ENCODE data around the gene WNT9A. TPM values are rescaled to one million over a fixed set of nuclear protein-coding genes. Genes with fewer than 3 reads are reported as not detected.

Gene WNT9A
- total RNA-seq, 1 experiment from 2014 or later = 0.37 TPM

- no peak for DNase-seq (ENCODE audit: low spot score)
These were observed 6.6 kb upstream of the WNT9A start for GRCh38 chr1:227954163-227954850.

GRCh38 chr1:227953022-227953412 lies 5.3 kb upstream of the WNT9A start:
- DNase-seq (ENCODE audit: low spot score) = no peak

GRCh38 chr1:227952374-227953021 lies 4.8 kb upstream of the WNT9A start:
- DNase-seq (ENCODE audit: low spot score) = no peak

DNA sequence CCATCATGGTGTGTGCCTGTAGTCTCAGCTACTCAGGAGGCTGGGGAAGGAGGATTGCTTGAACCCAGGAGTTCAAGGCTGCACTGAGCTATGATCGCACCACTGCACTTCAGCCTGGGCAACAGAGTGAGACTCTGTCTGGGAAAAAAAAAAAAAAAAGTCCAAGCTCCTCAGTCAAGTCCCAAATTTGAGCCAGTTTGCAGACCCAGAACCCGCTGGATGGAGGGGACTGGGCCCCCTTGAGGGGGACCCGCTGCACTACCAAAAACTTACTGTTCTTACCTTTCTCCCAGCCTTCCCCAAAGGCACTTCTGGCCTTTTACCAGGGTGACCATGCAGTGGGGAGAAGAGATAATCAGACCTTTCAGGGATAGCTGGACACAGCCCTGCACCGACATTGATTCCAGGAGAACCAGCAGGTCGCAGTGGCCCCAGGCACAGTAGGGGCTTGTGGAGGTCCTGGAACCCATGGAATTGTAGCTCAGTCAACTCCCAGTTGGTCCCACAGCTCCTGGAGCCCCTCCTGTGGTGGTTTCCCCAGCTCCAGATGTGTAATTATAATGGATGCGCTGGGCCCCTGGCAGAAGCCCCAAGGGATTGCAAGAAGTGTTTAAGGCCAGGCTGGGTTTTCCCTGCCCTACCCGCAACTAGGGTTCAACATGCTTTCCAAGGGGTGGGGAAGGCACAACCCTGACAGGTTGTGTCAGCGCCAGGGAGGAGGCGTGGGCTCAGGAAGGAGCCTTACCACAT lies 4.1 kb upstream of the WNT9A start:
- no peak for DNase-seq (ENCODE audit: low spot score)

DNA sequence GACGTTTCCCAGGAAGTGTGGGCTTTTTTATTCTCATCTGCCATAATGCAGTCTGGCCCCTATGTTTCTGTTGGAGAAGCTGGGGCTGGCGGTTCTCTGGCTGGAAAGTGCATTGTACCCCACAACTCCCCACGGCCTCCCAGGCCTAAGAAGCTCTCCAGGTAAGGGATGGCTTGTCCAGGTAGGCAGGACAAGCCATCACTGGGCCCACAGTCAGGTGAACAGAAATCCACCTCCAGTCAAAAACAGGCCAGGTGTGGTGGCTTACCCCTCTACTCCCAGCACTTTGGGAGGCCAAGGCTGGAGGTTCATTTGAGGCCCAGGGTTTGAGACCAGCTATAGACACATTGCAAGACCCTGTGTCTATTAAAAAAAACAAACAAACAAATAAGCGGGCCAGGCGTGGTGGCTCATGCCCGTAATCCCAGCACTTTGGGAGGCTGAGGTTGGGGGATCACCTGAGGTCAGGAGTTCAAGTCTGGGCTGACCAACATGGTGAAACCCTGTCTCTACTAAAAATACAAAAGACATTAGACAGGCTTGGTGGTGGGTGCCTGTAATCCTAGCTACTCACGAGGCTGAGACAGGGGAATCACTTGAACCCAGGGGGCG lies 3.1 kb upstream of the WNT9A start:
- no peak for DNase-seq (ENCODE audit: low spot score)

DNA sequence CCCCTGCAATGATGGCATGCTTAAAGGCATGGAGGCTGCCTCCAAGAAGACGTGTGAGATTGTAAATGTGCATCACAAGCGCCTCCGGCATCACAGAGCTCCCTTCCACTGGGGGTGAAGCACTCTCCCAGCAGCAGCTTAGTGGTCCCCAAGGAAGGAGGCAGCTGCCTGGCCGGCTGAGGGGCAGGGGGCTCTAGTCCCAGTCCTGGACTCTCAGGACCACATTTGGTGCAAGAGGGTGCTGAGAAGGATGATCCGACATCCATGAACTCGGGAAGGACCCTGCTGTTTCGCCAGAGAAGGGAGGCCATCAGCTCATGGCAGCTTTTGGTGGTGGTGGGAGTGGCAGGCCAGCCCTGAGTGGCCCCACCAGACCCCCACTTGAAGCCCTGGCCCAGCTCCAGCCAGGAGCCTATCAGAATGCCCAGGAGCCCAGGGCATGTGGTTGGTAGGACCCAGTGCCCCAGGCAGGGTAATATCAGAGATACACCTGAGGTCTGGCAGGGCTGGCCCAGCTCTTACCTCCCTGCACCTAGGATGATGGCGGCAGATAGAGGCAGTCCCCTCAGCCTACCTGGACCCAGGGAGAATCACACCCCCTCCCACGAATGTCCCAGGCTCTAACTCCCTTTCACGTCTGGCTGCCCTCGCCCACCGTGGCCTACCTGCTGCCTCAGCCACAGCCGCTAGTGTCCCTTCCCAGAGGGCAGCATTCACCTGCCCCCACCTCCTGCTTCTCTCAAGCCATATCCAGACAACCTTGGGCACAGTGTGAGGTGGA lies 2.4 kb upstream of the WNT9A start:
- no peak for DNase-seq (ENCODE audit: low spot score)

GRCh38 chr1:227949341-227949921 lies 1.7 kb upstream of the WNT9A start:
- DNase-seq (ENCODE audit: low spot score) = no peak

GRCh38 chr1:227948493-227949260 lies 945 bp upstream of the WNT9A start:
- DNase-seq (ENCODE audit: low spot score) = no peak

- no peak for DNase-seq (ENCODE audit: low spot score)
These were observed 401 bp downstream of the WNT9A start for GRCh38 chr1:227947386-227947675.

DNA sequence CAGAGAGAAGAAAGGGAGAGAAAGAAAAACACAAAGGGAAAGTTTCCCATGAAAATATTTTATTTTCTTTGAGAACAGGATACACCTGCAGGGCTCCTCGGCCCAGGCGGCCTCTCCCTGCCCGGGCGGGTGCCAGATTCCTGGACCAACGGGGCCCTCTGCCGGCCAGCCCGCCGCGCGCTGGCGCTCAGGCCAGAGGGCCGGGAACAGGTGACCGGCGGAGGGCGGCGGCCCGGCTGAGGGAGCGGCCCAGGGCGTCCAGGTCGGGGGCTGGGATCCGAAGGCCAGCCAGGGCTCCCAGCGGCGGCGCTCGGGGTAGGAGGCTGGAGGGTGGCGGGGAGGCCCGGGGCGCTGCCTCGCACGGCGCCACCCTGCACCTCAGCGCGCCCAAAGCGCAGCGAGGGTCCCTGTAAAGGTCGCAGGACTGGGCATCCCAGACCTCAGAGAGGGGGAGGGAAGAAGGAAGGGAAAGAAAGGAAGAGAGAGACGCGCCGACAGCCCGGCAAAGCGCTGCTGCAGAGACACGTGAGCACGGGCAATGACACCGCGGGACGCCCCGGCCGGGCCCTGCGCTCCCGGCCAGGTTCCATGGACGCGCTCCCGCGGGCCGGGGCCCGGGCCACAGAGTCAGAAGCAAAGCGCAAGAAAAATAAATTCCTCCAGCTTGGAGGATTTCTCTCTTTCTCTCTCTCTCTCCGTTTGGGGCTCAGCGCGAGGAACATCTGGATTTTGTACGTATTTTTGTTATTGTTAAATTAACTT lies 927 bp downstream of the WNT9A start:
- DNase-seq (ENCODE audit: low spot score) = peak; percentile 56

- DNase-seq (ENCODE audit: low spot score) = peak; percentile 77
These were observed 1.7 kb downstream of the WNT9A start for GRCh38 chr1:227945891-227946623.

DNA sequence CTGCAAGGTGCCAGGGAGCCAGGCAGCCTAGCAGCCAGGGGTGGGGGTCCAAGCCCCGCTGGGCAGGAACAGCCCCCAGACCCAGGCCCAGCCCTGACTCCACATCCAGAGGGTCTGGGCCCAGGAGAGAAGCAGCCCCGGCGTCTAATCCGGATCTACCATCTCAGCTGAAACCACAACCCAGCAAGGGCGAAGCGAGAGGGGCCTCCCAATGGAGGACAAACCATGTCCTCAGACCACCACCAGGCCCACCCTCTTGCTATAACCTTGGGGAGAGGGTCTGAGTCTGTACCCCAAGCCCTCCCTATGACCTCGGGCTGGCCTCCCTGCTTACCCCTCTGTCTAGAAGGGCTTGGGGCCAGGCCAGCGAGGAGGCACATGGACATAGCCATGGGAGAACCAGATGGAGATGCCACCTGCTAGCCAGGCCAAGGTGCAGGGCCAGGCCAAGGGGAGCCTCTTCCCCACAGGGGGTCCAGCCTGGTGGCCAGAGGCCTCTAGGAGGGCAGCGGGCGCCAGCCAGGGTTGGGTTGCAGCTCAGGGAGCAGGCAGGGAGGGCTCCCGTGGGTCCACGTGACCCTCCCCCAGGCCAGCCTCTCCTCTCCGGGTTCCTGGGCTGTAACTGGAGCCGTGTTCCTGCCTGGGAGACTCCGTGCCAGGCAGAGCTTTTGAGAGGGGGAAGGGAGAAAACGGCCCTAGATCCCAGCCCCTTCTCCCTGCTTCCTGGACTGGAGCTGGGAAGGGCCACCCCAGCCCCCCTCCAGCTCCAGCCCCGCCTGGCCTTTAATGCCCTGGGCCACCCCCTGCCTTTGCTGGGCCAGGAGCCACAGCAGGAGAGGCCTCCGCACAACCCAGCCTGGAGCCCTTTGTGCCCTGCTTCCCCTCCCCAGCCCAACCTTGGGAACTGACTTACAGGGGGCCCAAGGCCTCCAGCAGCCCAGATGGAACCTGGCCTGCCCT lies 2.5 kb downstream of the WNT9A start:
- DNase-seq (ENCODE audit: low spot score) = no peak

GRCh38 chr1:227944090-227944930 lies 3.4 kb downstream of the WNT9A start:
- DNase-seq (ENCODE audit: low spot score) = no peak

DNA sequence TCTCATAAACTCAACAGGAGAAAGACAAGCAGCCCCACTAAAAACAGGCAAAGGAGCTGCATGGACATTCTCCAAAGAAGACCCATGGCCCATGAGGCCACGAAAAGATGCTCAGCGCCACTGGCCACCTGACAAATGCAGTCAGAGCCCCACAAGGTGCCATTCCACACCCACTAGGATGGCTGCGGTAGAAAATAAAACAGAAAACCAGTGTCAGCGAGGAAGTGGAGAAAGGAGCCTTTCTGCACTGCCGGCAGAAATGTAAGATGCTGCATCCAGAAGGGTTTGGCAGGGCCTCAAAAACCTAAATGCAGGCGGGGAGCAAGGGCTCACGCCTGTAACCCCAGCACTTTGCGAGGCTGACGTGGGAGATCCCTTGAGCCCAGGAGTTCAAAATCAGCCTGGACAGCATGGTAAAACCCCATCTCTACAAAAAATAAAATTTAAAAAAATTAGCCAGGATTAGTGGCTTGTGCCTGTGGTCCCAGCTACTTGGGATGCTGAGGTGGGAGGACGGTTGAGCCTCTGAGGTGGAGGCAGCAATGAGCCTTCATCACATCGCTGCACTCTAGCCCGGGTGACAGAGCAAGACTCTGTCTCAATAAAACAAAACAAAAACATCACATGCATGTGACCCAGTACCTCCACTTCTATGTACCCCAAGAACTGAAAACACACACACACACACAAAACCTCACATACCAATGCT lies 4.2 kb downstream of the WNT9A start:
- no peak for DNase-seq (ENCODE audit: low spot score)

- DNase-seq (ENCODE audit: low spot score) = no peak
These were observed 4.9 kb downstream of the WNT9A start for GRCh38 chr1:227942716-227943261.

- no peak for DNase-seq (ENCODE audit: low spot score)
These were observed 5.6 kb downstream of the WNT9A start for GRCh38 chr1:227942021-227942715.

Data from H4 (cell line).